ENCODE measurements around the gene ABCC5.

Gene ABCC5

DNA sequence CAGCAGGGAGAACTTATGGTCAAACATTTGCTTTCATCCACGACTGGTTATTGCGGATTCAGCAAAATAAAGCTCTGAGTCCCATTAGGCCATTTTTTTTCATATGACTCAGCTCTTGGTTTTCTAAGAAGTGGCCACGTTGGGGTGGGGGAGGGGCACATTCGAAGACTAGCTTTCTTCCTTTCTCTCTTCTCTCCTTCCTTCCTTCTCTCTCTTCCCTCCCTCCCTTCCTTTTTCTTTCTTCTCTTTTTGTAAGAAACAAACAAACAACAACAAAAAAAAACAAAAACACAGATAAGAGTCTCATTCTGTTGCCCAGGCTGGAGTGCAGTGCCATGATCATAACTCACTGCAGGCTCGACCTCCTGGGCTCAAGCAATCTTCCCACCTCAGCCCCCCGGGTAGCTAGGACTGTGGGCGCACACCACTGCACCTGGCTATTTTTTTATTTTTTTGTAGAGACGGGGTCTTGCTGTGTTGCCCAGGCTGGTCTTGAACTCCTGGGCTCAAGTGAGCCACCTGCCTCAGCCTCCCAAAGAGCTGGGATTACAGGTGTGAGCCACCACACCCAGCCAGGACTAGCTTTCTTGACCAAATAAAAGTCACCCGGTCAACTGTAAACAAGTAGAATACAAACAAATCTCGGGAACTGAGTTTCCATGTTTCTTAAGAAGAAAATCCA lies 41.6 kb downstream of the ABCC5 start:
- H3K4me3 ChIP-seq (ENCODE audit: low read depth, low read length) = no peak overlapping the region
- TF ChIP-seq, protein P1, sequence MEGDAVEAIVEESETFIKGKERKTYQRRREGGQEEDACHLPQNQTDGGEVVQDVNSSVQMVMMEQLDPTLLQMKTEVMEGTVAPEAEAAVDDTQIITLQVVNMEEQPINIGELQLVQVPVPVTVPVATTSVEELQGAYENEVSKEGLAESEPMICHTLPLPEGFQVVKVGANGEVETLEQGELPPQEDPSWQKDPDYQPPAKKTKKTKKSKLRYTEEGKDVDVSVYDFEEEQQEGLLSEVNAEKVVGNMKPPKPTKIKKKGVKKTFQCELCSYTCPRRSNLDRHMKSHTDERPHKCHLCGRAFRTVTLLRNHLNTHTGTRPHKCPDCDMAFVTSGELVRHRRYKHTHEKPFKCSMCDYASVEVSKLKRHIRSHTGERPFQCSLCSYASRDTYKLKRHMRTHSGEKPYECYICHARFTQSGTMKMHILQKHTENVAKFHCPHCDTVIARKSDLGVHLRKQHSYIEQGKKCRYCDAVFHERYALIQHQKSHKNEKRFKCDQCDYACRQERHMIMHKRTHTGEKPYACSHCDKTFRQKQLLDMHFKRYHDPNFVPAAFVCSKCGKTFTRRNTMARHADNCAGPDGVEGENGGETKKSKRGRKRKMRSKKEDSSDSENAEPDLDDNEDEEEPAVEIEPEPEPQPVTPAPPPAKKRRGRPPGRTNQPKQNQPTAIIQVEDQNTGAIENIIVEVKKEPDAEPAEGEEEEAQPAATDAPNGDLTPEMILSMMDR (IDR thresholded peaks at IDR 0.05; ENCODE audit: insufficient read depth, low read depth, low read length, missing control alignments) = no peak
- DNase-seq (ENCODE audit: low read depth) = no peak

DNA sequence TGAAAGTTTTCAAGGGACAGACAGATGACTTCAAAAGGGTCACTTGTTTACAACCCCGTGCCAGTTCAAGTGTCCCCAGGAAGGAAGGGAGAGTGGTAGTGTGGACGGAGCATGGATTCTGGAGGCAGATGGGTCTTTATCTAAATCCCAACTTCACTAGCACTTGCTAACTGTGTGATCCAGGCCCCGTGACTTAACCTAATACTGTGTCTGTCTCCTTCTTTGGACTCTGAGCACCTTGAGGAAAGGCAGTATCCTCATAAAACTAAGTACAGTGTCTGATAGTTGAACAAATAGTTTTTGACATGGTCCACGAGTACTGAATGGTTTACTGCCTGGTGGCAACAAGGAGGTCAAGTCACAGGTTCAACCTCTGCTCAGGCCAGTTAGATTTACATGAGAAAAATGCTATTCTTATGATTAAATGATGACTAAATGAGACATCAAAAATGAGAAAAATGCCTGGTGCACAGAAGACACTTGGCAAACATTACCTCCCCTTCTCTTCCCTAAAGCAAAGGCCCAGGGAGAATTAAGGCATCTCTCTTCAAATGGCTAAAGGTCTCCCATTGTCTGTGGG lies 48.9 kb downstream of the ABCC5 start:
- TF ChIP-seq, protein P1 (IDR thresholded peaks at IDR 0.05; ENCODE audit: insufficient read depth, low read depth, low read length, missing control alignments) = no peak
- no peak overlapping the region for H3K4me3 ChIP-seq (ENCODE audit: low read depth, low read length)
- no peak for DNase-seq (ENCODE audit: low read depth)

DNA sequence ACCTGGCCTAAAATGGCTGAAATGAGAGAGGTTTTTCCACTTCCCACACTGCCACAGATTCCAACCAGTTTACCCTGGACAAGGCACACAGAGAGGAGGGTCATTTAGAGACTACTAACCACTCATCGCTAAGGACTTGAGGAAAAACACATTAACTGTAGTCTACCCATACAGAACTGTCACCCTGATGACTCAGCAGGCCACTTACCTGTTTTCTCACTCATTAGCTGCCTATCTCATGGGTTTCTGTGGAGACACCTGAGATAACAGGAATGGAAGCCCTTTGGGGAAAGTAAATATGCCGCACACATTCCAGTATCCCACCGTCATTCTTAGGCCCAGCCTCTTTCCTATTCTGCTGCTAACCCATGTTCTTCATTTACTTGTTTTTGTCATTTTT lies 50.0 kb downstream of the ABCC5 start:
- no peak overlapping the region for H3K4me3 ChIP-seq (ENCODE audit: low read depth, low read length)
- TF ChIP-seq, protein P1 (IDR thresholded peaks at IDR 0.05; ENCODE audit: insufficient read depth, low read depth, low read length, missing control alignments) = no peak
- DNase-seq (ENCODE audit: low read depth) = no peak

DNA sequence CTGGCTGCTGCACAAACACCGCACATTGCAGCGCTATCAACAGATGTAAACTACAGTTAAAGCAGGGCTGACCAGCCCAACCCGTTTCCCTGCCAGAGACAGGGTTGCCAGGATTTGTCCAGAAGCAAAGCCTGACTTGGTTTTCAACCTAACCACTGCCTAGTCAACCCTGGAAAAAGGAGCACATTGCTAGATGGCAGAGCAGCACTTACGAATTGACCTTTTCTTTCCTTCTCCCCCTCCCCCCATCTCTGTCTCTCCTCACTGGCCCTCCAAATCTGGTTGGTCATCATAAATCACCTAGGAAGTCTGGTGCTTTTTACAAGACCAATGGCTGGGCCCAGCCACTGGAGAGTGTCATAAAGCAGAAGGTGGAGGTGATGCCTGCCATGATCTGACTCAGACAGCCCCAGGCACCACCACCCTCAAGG lies 51.3 kb downstream of the ABCC5 start:
- no peak for DNase-seq (ENCODE audit: low read depth)
- H3K4me3 ChIP-seq (ENCODE audit: low read depth, low read length) = no peak overlapping the region
- TF ChIP-seq, protein P1 (IDR thresholded peaks at IDR 0.05; ENCODE audit: insufficient read depth, low read depth, low read length, missing control alignments) = no peak

DNA sequence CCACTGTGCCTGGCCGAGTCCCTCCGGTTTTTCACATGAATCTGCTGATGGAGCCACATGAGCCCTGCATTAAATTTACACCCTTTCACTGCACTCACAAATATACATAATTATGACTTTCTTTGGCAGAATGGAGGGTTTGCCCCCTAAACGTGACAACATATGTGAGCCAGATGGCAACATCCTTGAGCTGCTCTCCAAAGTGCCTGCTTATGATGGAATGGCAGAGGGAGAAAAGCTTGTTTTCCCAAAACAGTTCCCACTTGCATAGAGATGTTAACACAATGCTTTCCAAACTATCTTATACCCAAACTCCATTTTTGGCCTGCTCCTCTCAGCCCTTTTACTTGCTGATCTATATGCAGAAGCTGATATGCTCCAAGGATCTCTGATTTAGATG lies 54.9 kb downstream of the ABCC5 start:
- no peak for DNase-seq (ENCODE audit: low read depth)
- TF ChIP-seq, protein P1 (IDR thresholded peaks at IDR 0.05; ENCODE audit: insufficient read depth, low read depth, low read length, missing control alignments) = no peak
- no peak overlapping the region for H3K4me3 ChIP-seq (ENCODE audit: low read depth, low read length)

DNA sequence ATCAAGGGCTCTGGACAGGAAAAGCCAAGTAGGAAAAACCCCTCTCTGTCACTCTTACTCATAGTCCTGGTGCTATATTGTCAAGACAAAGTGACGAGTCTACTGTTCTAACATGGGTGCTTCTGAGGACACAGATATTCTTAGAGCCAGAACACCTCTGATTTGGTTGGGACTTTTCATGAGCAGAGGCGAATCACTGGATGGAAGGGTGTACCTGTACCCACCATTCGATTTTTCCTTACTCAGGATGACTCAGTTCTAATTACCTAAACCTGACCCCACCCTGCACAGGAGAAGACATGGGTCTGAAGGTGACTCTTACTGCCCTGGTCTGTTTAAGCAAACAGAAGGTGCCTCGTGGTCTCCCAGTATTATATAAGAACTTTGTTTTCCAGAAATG lies 58.5 kb downstream of the ABCC5 start:
- no peak overlapping the region for H3K4me3 ChIP-seq (ENCODE audit: low read depth, low read length)
- TF ChIP-seq, protein P1 (IDR thresholded peaks at IDR 0.05; ENCODE audit: insufficient read depth, low read depth, low read length, missing control alignments) = no peak
- no peak for DNase-seq (ENCODE audit: low read depth)

DNA sequence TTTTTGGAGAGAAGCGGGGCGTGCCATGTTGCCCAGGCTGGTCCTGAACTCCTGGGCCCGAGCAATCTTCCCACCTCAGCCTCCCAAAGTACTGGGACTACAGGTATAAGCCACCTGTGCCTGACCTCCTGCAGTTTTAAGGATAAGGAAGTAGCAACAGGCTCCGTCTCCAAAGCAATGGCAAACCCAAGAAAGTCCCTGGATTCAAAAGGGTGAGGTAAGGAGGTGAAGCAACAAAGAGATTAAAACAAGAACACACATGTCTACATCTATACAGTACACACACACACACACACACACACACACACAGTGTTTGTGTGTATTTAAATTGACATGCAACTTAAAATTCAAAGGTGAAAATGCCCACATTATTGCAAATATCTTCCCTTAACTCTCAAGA lies 58.9 kb downstream of the ABCC5 start:
- no peak for DNase-seq (ENCODE audit: low read depth)
- no peak overlapping the region for H3K4me3 ChIP-seq (ENCODE audit: low read depth, low read length)
- TF ChIP-seq, protein P1 (IDR thresholded peaks at IDR 0.05; ENCODE audit: insufficient read depth, low read depth, low read length, missing control alignments) = no peak
